Mononuclear cell (primary cell): ENCODE results near the gene WDR70. TPM values are rescaled to one million over a fixed set of nuclear protein-coding genes. Genes with fewer than 3 reads are reported as not detected.
"Not testable (repeated sequence)": the region's sequence is repeated elsewhere in the genome, so short reads cannot be mapped to it uniquely, and the experiment has no call there.

ENCODE experiments used
- H3K27me3 ChIP-seq: 2 replicates; pipeline ENCODE4 v1.6.0; 2011; ENCODE audit warnings: low read length, control low read depth; ENCODE audit not compliant: insufficient read depth
- H3K4me1 ChIP-seq: 2 replicates; pipeline ENCODE4 v1.5.1; 2011; ENCODE audit warnings: mild to moderate bottlenecking, low read length, control low read depth; ENCODE audit not compliant: insufficient read depth
- H3K4me3 ChIP-seq: 2 replicates; pipeline ENCODE4 v1.5.1; 2011; ENCODE audit warnings: mild to moderate bottlenecking, low read length, moderate library complexity
- H3K9me3 ChIP-seq: 2 replicates; pipeline ENCODE4 v1.5.1; 2011; ENCODE audit warnings: low read depth, mild to moderate bottlenecking, control low read depth, low read length
- total RNA-seq: library from RNA; depleted of rRNA; stranded (reverse); fragments of >200 nt; gene quantifications from one replicate; pipeline ENCODE4 v1.2.3, GENCODE V29; 2012

Gene WDR70
- total RNA-seq, 1 donor = 21.5 TPM

DNA sequence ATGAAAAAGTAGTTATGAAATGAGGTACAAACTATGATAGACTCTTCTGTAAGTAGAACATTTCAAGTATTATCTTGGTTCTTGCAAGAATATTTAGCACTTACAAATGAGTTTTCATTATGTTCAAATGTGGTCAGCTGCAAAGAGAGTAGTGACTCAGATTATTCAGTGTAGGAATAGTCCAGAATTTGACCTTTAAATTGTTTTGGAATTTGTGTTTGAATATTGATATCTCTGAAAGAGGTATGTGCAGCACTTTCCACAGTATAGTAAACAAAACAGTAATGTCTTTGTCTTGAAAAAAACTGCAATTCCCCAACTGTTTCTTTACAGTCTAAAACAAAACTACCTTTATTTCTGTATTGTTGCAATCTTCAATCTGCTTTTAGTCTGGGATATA is 56.1 kb downstream of the WDR70 start:
- Histone ChIP-seq H3K9me3 (no peaks in the 10 kb centered on the region), H3K4me3 (no peak overlapping the region), H3K27me3 (no peaks in the 10 kb centered on the region), H3K4me1 (no peaks in the 10 kb centered on the region)

GRCh38 chr5:37436146-37436934 is 57.2 kb downstream of the WDR70 start:
- no peaks in the 10 kb centered on the region for H3K9me3 ChIP-seq
- no peak overlapping the region for H3K4me3 ChIP-seq
- H3K4me1 ChIP-seq = no peaks in the 10 kb centered on the region
- H3K27me3 ChIP-seq = no peaks in the 10 kb centered on the region

- Histone ChIP-seq H3K9me3 (no peaks in the 10 kb centered on the region), H3K27me3 (no peaks in the 10 kb centered on the region), H3K4me3 (no peak overlapping the region), H3K4me1 (no peaks in the 10 kb centered on the region)
Measured at GRCh38 chr5:37437711-37438110, 58.6 kb downstream of the WDR70 start.

DNA sequence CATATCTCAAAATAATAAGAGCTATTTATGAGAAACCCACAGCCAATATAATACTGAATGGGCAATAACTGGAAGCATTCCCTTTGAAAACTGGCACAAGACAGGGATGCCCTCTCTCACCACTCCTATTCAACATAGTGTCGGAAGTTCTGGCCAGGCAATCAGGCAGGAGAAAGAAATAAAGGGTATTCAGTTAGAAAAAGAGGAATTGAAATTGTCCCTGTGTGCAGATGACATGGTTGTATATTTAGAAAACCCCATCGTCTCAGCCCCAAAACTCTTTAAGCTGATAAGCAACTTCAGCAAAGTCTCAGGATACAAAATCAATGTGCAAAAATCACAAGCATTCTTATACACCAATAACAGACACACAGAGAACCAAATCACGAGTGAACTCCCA is 66.7 kb downstream of the WDR70 start:
- not testable (repeated sequence) for H3K9me3 ChIP-seq, H3K4me3 ChIP-seq, H3K27me3 ChIP-seq, H3K4me1 ChIP-seq

- Histone ChIP-seq H3K4me3 (no peak overlapping the region), H3K9me3 (no peaks in the 10 kb centered on the region), H3K27me3 (no peaks in the 10 kb centered on the region), H3K4me1 (no peaks in the 10 kb centered on the region)
Measured at GRCh38 chr5:37448941-37449340, 69.8 kb downstream of the WDR70 start.

GRCh38 chr5:37451991-37452390 is 72.9 kb downstream of the WDR70 start:
- not testable (repeated sequence) for H3K27me3 ChIP-seq, H3K9me3 ChIP-seq, H3K4me1 ChIP-seq, H3K4me3 ChIP-seq

DNA sequence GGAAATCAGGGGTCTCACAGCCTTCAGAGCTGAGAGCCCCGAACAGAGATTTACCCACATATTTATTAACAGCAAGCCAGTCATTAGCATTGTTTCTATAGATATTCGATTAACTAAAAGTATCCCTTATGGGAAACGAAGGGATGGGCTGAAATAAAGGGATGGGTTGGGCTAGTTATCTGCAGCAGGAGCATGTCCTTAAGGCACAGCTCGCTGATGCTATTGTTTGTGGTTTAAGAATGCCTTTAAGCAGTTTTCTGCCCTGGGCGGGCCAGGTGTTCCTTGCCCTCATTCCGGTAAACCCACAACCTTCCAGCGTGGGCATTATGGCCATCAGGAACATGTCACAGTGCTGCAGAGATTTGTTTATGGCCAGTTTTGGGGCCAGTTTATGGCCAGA is 74.1 kb downstream of the WDR70 start:
- not testable (repeated sequence) for H3K4me1 ChIP-seq, H3K27me3 ChIP-seq, H3K4me3 ChIP-seq, H3K9me3 ChIP-seq

DNA sequence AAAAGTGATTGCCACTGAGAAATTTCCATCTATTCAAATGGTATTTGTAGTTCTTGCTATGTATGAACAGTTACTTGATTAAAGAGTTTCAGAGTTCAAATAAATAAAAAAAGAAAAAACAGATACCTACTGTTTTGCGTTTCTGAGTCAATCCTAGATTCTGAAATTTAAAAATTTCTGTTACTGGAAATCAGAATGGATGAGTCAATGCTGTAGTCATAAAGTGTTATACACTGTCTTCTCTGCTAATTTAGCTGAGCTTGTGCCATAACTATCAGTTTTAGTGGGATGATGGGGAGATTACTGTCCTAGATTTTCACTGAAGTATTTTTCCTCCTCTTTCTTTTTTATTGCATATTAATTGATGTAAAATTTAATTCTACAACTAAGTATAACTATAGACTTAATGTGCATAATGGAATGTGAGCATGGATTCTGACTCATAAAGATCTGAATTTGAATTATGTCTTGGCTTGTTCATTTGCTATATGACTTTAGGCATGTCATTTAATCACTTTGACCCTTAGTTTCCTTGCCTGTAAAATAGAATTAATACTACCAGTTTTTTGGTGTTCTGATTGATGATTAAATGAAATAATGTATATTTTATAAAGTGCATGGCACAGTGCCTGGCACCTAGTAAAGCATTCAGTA is 75.4 kb downstream of the WDR70 start:
- not testable (repeated sequence) for H3K4me3 ChIP-seq

DNA sequence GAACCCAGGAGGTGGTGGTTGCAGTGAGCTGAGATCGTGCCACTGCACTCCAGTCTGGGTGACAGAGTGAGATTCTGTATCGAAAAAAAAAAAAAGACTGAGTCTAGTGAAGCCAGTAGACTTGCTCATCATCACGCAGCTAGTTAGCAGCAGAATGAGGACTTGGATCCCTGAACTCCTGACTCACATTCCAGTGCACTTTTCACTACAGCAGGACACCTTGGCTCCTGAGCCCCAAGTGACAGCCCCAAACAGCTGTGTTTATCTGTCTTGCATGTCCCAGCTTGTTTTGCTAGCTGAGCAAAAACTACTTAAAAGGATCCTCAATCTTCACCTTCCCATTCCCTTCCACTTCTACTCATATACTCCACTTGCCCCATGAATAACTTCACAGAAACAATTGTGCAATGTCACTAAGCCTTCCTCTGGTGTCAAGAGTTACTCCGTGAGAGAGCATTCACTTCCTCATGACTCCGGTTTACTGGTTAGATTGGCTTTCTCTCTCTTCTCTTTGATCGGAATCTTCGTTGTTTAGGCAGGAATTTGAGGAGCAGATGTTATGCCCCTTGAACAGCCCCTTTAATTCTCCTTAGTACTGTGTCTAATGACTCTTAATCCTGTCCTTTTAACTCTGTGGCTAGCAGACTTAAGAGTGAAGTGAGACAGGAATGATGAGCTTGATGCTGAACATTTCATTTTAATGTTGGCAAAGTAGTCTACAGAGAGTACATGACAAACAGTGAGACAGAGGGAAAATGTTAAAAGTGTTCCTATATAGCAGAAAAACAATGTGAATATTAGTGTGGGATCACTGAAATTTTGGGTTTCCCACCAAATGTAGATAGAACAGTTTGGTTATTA is 84.3 kb downstream of the WDR70 start:
- H3K9me3 ChIP-seq, H3K27me3 ChIP-seq, H3K4me3 ChIP-seq, H3K4me1 ChIP-seq: not testable (repeated sequence)

More for the DNA sequence above, 75.4 kb downstream of the WDR70 start:
- H3K4me1 ChIP-seq, H3K9me3 ChIP-seq, H3K27me3 ChIP-seq: not testable (repeated sequence)

- H3K4me3 ChIP-seq = not testable (repeated sequence)
Measured at GRCh38 chr5:37464581-37464980, 85.5 kb downstream of the WDR70 start.

DNA sequence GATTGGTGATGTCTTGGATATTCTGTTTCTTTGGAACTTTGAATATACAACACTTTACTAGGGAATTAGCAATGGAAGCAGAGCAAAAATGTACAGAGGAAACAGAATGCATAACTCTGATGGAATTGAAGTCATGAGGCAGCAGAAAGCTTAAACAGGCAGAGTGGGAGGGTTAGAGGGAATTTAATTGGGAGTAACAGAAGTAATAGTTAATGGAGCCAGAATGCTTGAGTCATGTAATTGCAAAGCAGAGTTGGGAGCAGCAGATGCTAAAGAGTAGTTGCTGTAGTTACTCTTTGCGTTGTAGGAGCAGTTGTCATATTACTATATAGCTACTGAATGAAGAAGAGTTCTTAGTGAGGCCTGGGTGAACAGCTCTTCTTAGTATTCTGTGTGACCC is 90.3 kb downstream of the WDR70 start:
- H3K27me3 ChIP-seq, H3K4me3 ChIP-seq, H3K4me1 ChIP-seq: not testable (repeated sequence)
- H3K9me3 ChIP-seq = peaks cover 12% of the 10 kb centered on the region

More at GRCh38 chr5:37464581-37464980, 85.5 kb downstream of the WDR70 start:
- not testable (repeated sequence) for H3K9me3 ChIP-seq, H3K4me1 ChIP-seq, H3K27me3 ChIP-seq

GRCh38 chr5:37471666-37472197 is 92.6 kb downstream of the WDR70 start:
- H3K9me3 ChIP-seq = peaks cover 12% of the 10 kb centered on the region
- no peak overlapping the region for H3K4me3 ChIP-seq
- H3K27me3 ChIP-seq = no peaks in the 10 kb centered on the region
- no peaks in the 10 kb centered on the region for H3K4me1 ChIP-seq

GRCh38 chr5:37477426-37477825 is 98.3 kb downstream of the WDR70 start:
- Histone ChIP-seq H3K9me3 (no peaks in the 10 kb centered on the region), H3K27me3 (no peaks in the 10 kb centered on the region)

GRCh38 chr5:37478121-37478894 is 99.2 kb downstream of the WDR70 start:
- no peaks in the 10 kb centered on the region for H3K4me1 ChIP-seq
- H3K9me3 ChIP-seq = no peaks in the 10 kb centered on the region
- H3K27me3 ChIP-seq = no peaks in the 10 kb centered on the region
- H3K4me3 ChIP-seq = no peak overlapping the region

More at GRCh38 chr5:37477426-37477825, 98.3 kb downstream of the WDR70 start:
- Histone ChIP-seq H3K4me1 (no peaks in the 10 kb centered on the region), H3K4me3 (no peak overlapping the region)
